HG03378 (cell line): ENCODE data around the gene SPATA9.
A peak's percentile ranks its signal among the peaks of the same experiment; 100 is the strongest.

ENCODE experiments used
- ATAC-seq: cut with Tn5 transposase; IDR thresholded peaks from one replicate; pipeline ENCODE4 v1.9.1; 2021; ENCODE audit warnings: mild to moderate bottlenecking, moderate library complexity; ENCODE audit not compliant: unreplicated experiment

The SPATA9 gene

GRCh38 chr5:95621839-95622629, 60.8 kb downstream of the SPATA9 start:
- no peak for ATAC-seq

- ATAC-seq = peak; percentile 37
Measured at GRCh38 chr5:95620870-95621838, 61.6 kb downstream of the SPATA9 start.

- peak; percentile 42 for ATAC-seq
Measured at GRCh38 chr5:95620030-95620869, 62.5 kb downstream of the SPATA9 start, which contains the start of gene GPR150. Gene GPR150 (plus strand): TSS chr5:95620087. CDS start chr5:95620276, 189 bp downstream.

GRCh38 chr5:95619514-95620029, 63.2 kb downstream of the SPATA9 start:
- ATAC-seq = no peak

GRCh38 chr5:95619096-95619495, 63.7 kb downstream of the SPATA9 start:
- no peak for ATAC-seq

GRCh38 chr5:95617057-95617456, 65.7 kb downstream of the SPATA9 start:
- no peak for ATAC-seq

GRCh38 chr5:95615164-95615467, 67.7 kb downstream of the SPATA9 start:
- peak; percentile 71 for ATAC-seq

- no peak for ATAC-seq
Measured at GRCh38 chr5:95613514-95613913, 69.3 kb downstream of the SPATA9 start.

- ATAC-seq = no peak
Measured at GRCh38 chr5:95611396-95611795, 71.4 kb downstream of the SPATA9 start.

GRCh38 chr5:95610546-95610945, 72.2 kb downstream of the SPATA9 start:
- ATAC-seq = no peak

GRCh38 chr5:95609711-95610110, 73.1 kb downstream of the SPATA9 start:
- ATAC-seq = no peak
